ENCODE measurements around the gene NFE2L1. TPM values are rescaled to one million over a fixed set of nuclear protein-coding genes. Genes with fewer than 3 reads are reported as not detected.

NFE2L1 gene
- total RNA-seq, 1 donor from 2014 or later = 445 TPM

- H3K4me3 Mint-ChIP-seq (ENCODE audit: unreplicated experiment) = peak overlapping the region; percentile 33
- no peaks in the 10 kb centered on the region for H3K27me3 Mint-ChIP-seq (ENCODE audit: low read depth)
- no peak for TF ChIP-seq CTCF (IDR thresholded peaks at IDR 0.05)
- peak overlapping the region; percentile 89 for H3K27ac Mint-ChIP-seq (ENCODE audit: unreplicated experiment)
- H3K9me3 Mint-ChIP-seq (ENCODE audit: low read depth) = no peaks in the 10 kb centered on the region
- peaks cover 38% of the 10 kb centered on the region for H3K4me1 Mint-ChIP-seq (ENCODE audit: low read depth)
- DNase-seq (ENCODE audit: low spot score) = peak; percentile 48
- H3K36me3 Mint-ChIP-seq (ENCODE audit: low read depth) = peaks cover under 1% of the 10 kb centered on the region
These were observed 2.7 kb upstream of the NFE2L1 start for GRCh38 chr17:48045316-48046001.

- Mint-ChIP-seq H3K36me3 (ENCODE audit: low read depth) (peaks cover 5% of the 10 kb centered on the region), H3K4me1 (ENCODE audit: low read depth) (peaks cover 46% of the 10 kb centered on the region), H3K27ac (ENCODE audit: unreplicated experiment) (peak overlapping the region; percentile 55), H3K27me3 (ENCODE audit: low read depth) (no peaks in the 10 kb centered on the region), H3K4me3 (ENCODE audit: unreplicated experiment) (peak overlapping the region; percentile 94), H3K9me3 (ENCODE audit: low read depth) (no peaks in the 10 kb centered on the region)
- DNase-seq (ENCODE audit: low spot score) = peak; percentile 41
- no peak for TF ChIP-seq CTCF (IDR thresholded peaks at IDR 0.05)
These were observed 1.9 kb upstream of the NFE2L1 start for GRCh38 chr17:48046296-48046695.

GRCh38 chr17:48047113-48047740, 932 bp upstream of the NFE2L1 start:
- no peak for TF ChIP-seq CTCF (IDR thresholded peaks at IDR 0.05)
- DNase-seq (ENCODE audit: low spot score) = no peak
- H3K4me1 Mint-ChIP-seq (ENCODE audit: low read depth) = peaks cover 55% of the 10 kb centered on the region

GRCh38 chr17:48048384-48049126, 396 bp downstream of the NFE2L1 start:
- peak; percentile 95 for DNase-seq (ENCODE audit: low spot score)
- Mint-ChIP-seq H3K36me3 (ENCODE audit: low read depth) (peaks cover 12% of the 10 kb centered on the region), H3K27ac (ENCODE audit: unreplicated experiment) (peak overlapping the region; percentile 100), H3K9me3 (ENCODE audit: low read depth) (no peaks in the 10 kb centered on the region), H3K4me3 (ENCODE audit: unreplicated experiment) (peak overlapping the region; percentile 94), H3K4me1 (ENCODE audit: low read depth) (peaks cover 69% of the 10 kb centered on the region), H3K27me3 (ENCODE audit: low read depth) (no peaks in the 10 kb centered on the region)
- TF ChIP-seq CTCF (IDR thresholded peaks at IDR 0.05) = peak; percentile 31

More at GRCh38 chr17:48047113-48047740, 932 bp upstream of the NFE2L1 start:
- H3K9me3 Mint-ChIP-seq (ENCODE audit: low read depth) = no peaks in the 10 kb centered on the region
- H3K4me3 Mint-ChIP-seq (ENCODE audit: unreplicated experiment) = peak overlapping the region; percentile 94
- H3K27me3 Mint-ChIP-seq (ENCODE audit: low read depth) = no peaks in the 10 kb centered on the region
- peak overlapping the region; percentile 100 for H3K27ac Mint-ChIP-seq (ENCODE audit: unreplicated experiment)
- H3K36me3 Mint-ChIP-seq (ENCODE audit: low read depth) = peaks cover 11% of the 10 kb centered on the region

- H3K27ac Mint-ChIP-seq (ENCODE audit: unreplicated experiment) = peak overlapping the region; percentile 100
- DNase-seq (ENCODE audit: low spot score) = no peak
- H3K4me3 Mint-ChIP-seq (ENCODE audit: unreplicated experiment) = peak overlapping the region; percentile 94
- H3K9me3 Mint-ChIP-seq (ENCODE audit: low read depth) = no peaks in the 10 kb centered on the region
- H3K27me3 Mint-ChIP-seq (ENCODE audit: low read depth) = no peaks in the 10 kb centered on the region
- peaks cover 20% of the 10 kb centered on the region for H3K36me3 Mint-ChIP-seq (ENCODE audit: low read depth)
- no peak for TF ChIP-seq CTCF (IDR thresholded peaks at IDR 0.05)
- peaks cover 79% of the 10 kb centered on the region for H3K4me1 Mint-ChIP-seq (ENCODE audit: low read depth)
These were observed 3.1 kb downstream of the NFE2L1 start for GRCh38 chr17:48051283-48051682.
